Activated gamma-delta T cell (primary cell): ENCODE data around the gene GARS1.
"Not testable (repeated sequence)": the region's sequence is repeated elsewhere in the genome, so short reads cannot be mapped to it uniquely, and the experiment has no call there.

Experiments used
- DNase-seq: peaks from one replicate; lab custom pipeline; 2025; lab: John Stamatoyannopoulos, UW
- total RNA-seq, 2 donors: gene quantifications; one replicate each; lab custom pipeline; 2026; lab: John Stamatoyannopoulos, UW

Gene GARS1
- total RNA-seq: 159 to 171 reads per million in 2 donors

GRCh38 chr7:30594540-30595435, at the start of gene GARS1:
Gene GARS1, plus strand, starts transcription at chr7:30594878. Its CDS starts 44 bp downstream, at chr7:30594922.
- peak; percentile 81 for DNase-seq

- DNase-seq: no peak
Observed at GRCh38 chr7:30545791-30546555, 48.7 kb upstream of the GARS1 start.

- no peak for DNase-seq
Observed at GRCh38 chr7:30546596-30546995, 48.1 kb upstream of the GARS1 start.

- DNase-seq: no peak
Observed at GRCh38 chr7:30548845-30549244, 45.8 kb upstream of the GARS1 start.

GRCh38 chr7:30549931-30550493, 44.7 kb upstream of the GARS1 start:
- DNase-seq: no peak

GRCh38 chr7:30552330-30552729, 42.3 kb upstream of the GARS1 start:
- no peak for DNase-seq

GRCh38 chr7:30553141-30553540, 41.5 kb upstream of the GARS1 start:
- DNase-seq: no peak

GRCh38 chr7:30553546-30553945, 41.1 kb upstream of the GARS1 start:
- DNase-seq: no peak

GRCh38 chr7:30555525-30555924, 39.2 kb upstream of the GARS1 start:
- no peak for DNase-seq

GRCh38 chr7:30556840-30557239, 37.8 kb upstream of the GARS1 start:
- no peak for DNase-seq

- DNase-seq: no peak
Observed at GRCh38 chr7:30557245-30557644, 37.4 kb upstream of the GARS1 start.

GRCh38 chr7:30559611-30560010, 35.1 kb upstream of the GARS1 start:
- DNase-seq: no peak

GRCh38 chr7:30561389-30561788, 33.3 kb upstream of the GARS1 start:
- DNase-seq: no peak

GRCh38 chr7:30562498-30562897, 32.2 kb upstream of the GARS1 start:
- DNase-seq: no peak

GRCh38 chr7:30562909-30563308, 31.8 kb upstream of the GARS1 start:
- no peak for DNase-seq

- DNase-seq: no peak
Observed at GRCh38 chr7:30563326-30563942, 31.2 kb upstream of the GARS1 start.

- DNase-seq: no peak
Observed at GRCh38 chr7:30564243-30564892, 30.3 kb upstream of the GARS1 start.

- no peak for DNase-seq
Observed at GRCh38 chr7:30566596-30566995, 28.1 kb upstream of the GARS1 start.

- no peak for DNase-seq
Observed at GRCh38 chr7:30567081-30567480, 27.6 kb upstream of the GARS1 start.

GRCh38 chr7:30570238-30570637, 24.4 kb upstream of the GARS1 start:
- DNase-seq: not testable (repeated sequence)

GRCh38 chr7:30572212-30572841, 22.4 kb upstream of the GARS1 start:
- no peak for DNase-seq
